Calu3 (cell line): ENCODE data around the gene ITPR2. TPM values are rescaled to one million over a fixed set of nuclear protein-coding genes. Genes with fewer than 3 reads are reported as not detected.
"Not testable (repeated sequence)": the region's sequence is repeated elsewhere in the genome, so short reads cannot be mapped to it uniquely, and the experiment has no call there.

Source experiments
- BruUV-seq: library from RNA; stranded (reverse); fragments of 400-500 nt; replicated peaks from 2 replicates; lab custom pipeline; 2021; lab: Mats Ljungman, UMichigan
- CTCF ChIA-PET: fragments of 300-600 bp; sonication (Branson Sonifier 250); formaldehyde crosslinking; loops from one replicate; lab custom pipeline; 2022; ENCODE audit warnings: antibody characterized with exemption; lab: Charles Lee
- DNase-seq: peaks from one replicate; pipeline ENCODE4 v3.0.0; 2022
- H3K27ac Mint-ChIP-seq: one replicate; pipeline ENCODE4 v1.8.0; 2022; ENCODE audit warnings: mixed read lengths; ENCODE audit not compliant: unreplicated experiment
- H3K27me3 Mint-ChIP-seq: one replicate; pipeline ENCODE4 v1.8.0; 2022; ENCODE audit warnings: mixed read lengths; ENCODE audit not compliant: unreplicated experiment
- H3K36me3 Mint-ChIP-seq: one replicate; pipeline ENCODE4 v1.8.0; 2022; ENCODE audit warnings: mild to moderate bottlenecking, moderate library complexity, mixed read lengths; ENCODE audit not compliant: insufficient read depth, unreplicated experiment
- H3K4me1 Mint-ChIP-seq: one replicate; pipeline ENCODE4 v1.8.0; 2022; ENCODE audit warnings: mild to moderate bottlenecking, low read depth, mixed read lengths; ENCODE audit not compliant: unreplicated experiment
- H3K4me3 Mint-ChIP-seq: one replicate; pipeline ENCODE4 v1.8.0; 2022; ENCODE audit warnings: mild to moderate bottlenecking, low read depth, moderate library complexity, mixed read lengths; ENCODE audit not compliant: unreplicated experiment
- H3K9me3 Mint-ChIP-seq: one replicate; pipeline ENCODE4 v1.8.0; 2022; ENCODE audit warnings: low read depth, mixed read lengths; ENCODE audit not compliant: unreplicated experiment
- CTCF ChIP-seq: fragments of 200-600 bp; IDR thresholded peaks from one replicate; pipeline ENCODE4 v1.8.0; 2022; ENCODE audit warnings: antibody characterized with exemption; ENCODE audit not compliant: unreplicated experiment
- intact Hi-C: fragments of 100-400 bp; cut with micrococcal nuclease; formaldehyde crosslinking; loops from one replicate; pipeline ENCODE4 v1.10.0; 2022; ENCODE audit not compliant: unreplicated experiment
- total RNA-seq: library from RNA; stranded (reverse); gene quantifications from 2 replicates; pipeline ENCODE4 v1.2.3, GENCODE V29; 2022

The ITPR2 gene
- total RNA-seq, 1 experiment from 2014 or later, result 2.5 TPM

- H3K27me3 Mint-ChIP-seq, result peaks cover 67% of the 10 kb centered on the region
- peaks cover 23% of the 10 kb centered on the region for H3K4me1 Mint-ChIP-seq
- CTCF ChIA-PET, result no interaction called here
- no peaks in the 10 kb centered on the region for H3K9me3 Mint-ChIP-seq
- BruUV-seq, result no TSS peak
- intact Hi-C loops, result loop anchor here (5.0 kb wide), 1 partner anchor 40 kb away; no protein-coding TSS in a partner anchor
- no peak for DNase-seq
- no peaks in the 10 kb centered on the region for H3K36me3 Mint-ChIP-seq
- no peak overlapping the region for H3K27ac Mint-ChIP-seq
- TF ChIP-seq CTCF, result no peak
- H3K4me3 Mint-ChIP-seq, result no peak overlapping the region
Measured at GRCh38 chr12:26767116-26767515, 65.9 kb downstream of the ITPR2 start.

GRCh38 chr12:26762186-26762585 is 70.8 kb downstream of the ITPR2 start:
- intact Hi-C loops, result no loop called here
- Mint-ChIP-seq H3K4me1 (no peaks in the 10 kb centered on the region), H3K27me3 (peaks cover 88% of the 10 kb centered on the region), H3K27ac (no peak overlapping the region), H3K4me3 (no peak overlapping the region), H3K9me3 (peaks cover 4% of the 10 kb centered on the region), H3K36me3 (no peaks in the 10 kb centered on the region)
- TF ChIP-seq CTCF, result no peak
- no TSS peak for BruUV-seq
- DNase-seq, result no peak
- CTCF ChIA-PET, result interaction anchor here (1.0 kb wide), 1 partner anchor 13 kb away, joined by 3 read pairs; no protein-coding TSS in a partner anchor

GRCh38 chr12:26761775-26762174 is 71.2 kb downstream of the ITPR2 start:
- H3K36me3 Mint-ChIP-seq, result no peaks in the 10 kb centered on the region
- H3K4me1 Mint-ChIP-seq, result no peaks in the 10 kb centered on the region
- TF ChIP-seq CTCF, result no peak
- no peak for DNase-seq
- H3K27ac Mint-ChIP-seq, result no peak overlapping the region
- BruUV-seq, result no TSS peak
- no peak overlapping the region for H3K4me3 Mint-ChIP-seq
- intact Hi-C loops, result no loop called here
- H3K9me3 Mint-ChIP-seq, result peaks cover 4% of the 10 kb centered on the region
- CTCF ChIA-PET, result no interaction called here
- H3K27me3 Mint-ChIP-seq, result peaks cover 88% of the 10 kb centered on the region

GRCh38 chr12:26760657-26761293 is 72.2 kb downstream of the ITPR2 start:
- Mint-ChIP-seq H3K4me1 (no peaks in the 10 kb centered on the region), H3K9me3 (peaks cover 4% of the 10 kb centered on the region)
- TF ChIP-seq CTCF, result no peak

GRCh38 chr12:26755362-26755761 is 77.6 kb downstream of the ITPR2 start:
- peaks cover 43% of the 10 kb centered on the region for H3K27me3 Mint-ChIP-seq
- H3K27ac Mint-ChIP-seq, BruUV-seq, H3K4me1 Mint-ChIP-seq, DNase-seq, intact Hi-C loops, H3K4me3 Mint-ChIP-seq, H3K36me3 Mint-ChIP-seq, H3K9me3 Mint-ChIP-seq, CTCF ChIA-PET: not testable (repeated sequence)

More at GRCh38 chr12:26760657-26761293, 72.2 kb downstream of the ITPR2 start:
- no TSS peak for BruUV-seq
- Mint-ChIP-seq H3K27me3 (peaks cover 86% of the 10 kb centered on the region), H3K4me3 (no peak overlapping the region), H3K36me3 (no peaks in the 10 kb centered on the region), H3K27ac (no peak overlapping the region)
- intact Hi-C loops, result no loop called here
- CTCF ChIA-PET, result no interaction called here
- no peak for DNase-seq
